ENCODE measurements around the gene MYOF.

The MYOF gene

GRCh38 chr10:93488956-93489528, 6.9 kb upstream of the MYOF start:
- TF ChIP-seq SPI1 (IDR thresholded peaks at IDR 0.05; ENCODE audit: low read depth, low read length): no peak
- no peak for TF ChIP-seq POLR2A (IDR thresholded peaks at IDR 0.05; ENCODE audit: low read depth, low read length)
- no peak for TF ChIP-seq TAF1 (IDR thresholded peaks at IDR 0.05; ENCODE audit: low read depth, low read length)
- TF ChIP-seq POU2F2 (IDR thresholded peaks at IDR 0.05; ENCODE audit: low read depth, low read length): no peak
- no peak for TF ChIP-seq POLR2AphosphoS5 (IDR thresholded peaks at IDR 0.05; ENCODE audit: low read depth, low read length)
- TF ChIP-seq PAX5 (IDR thresholded peaks at IDR 0.05; ENCODE audit: insufficient read depth, low read length, severe bottlenecking): no peak
- FAIRE-seq: no peak
- DNase-seq (ENCODE audit: insufficient read length, low spot score): no peak

GRCh38 chr10:93485690-93486089, 3.6 kb upstream of the MYOF start:
- DNase-seq (ENCODE audit: insufficient read length, low spot score): no peak
- no peak for FAIRE-seq
- TF ChIP-seq POLR2AphosphoS5 (IDR thresholded peaks at IDR 0.05; ENCODE audit: low read depth, low read length) (no peak), POLR2A (IDR thresholded peaks at IDR 0.05; ENCODE audit: low read depth, low read length) (no peak), SPI1 (IDR thresholded peaks at IDR 0.05; ENCODE audit: low read depth, low read length) (no peak), TAF1 (IDR thresholded peaks at IDR 0.05; ENCODE audit: low read depth, low read length) (no peak), POU2F2 (IDR thresholded peaks at IDR 0.05; ENCODE audit: low read depth, low read length) (no peak)

- no peak for TF ChIP-seq POLR2AphosphoS5 (IDR thresholded peaks at IDR 0.05; ENCODE audit: low read depth, low read length)
- no peak for TF ChIP-seq TAF1 (IDR thresholded peaks at IDR 0.05; ENCODE audit: low read depth, low read length)
- TF ChIP-seq POLR2A (IDR thresholded peaks at IDR 0.05; ENCODE audit: low read depth, low read length): no peak
- TF ChIP-seq SPI1 (IDR thresholded peaks at IDR 0.05; ENCODE audit: low read depth, low read length): no peak
- no peak for TF ChIP-seq PAX5 (IDR thresholded peaks at IDR 0.05; ENCODE audit: insufficient read depth, low read length, severe bottlenecking)
- TF ChIP-seq POU2F2 (IDR thresholded peaks at IDR 0.05; ENCODE audit: low read depth, low read length): no peak
- FAIRE-seq: no peak
- no peak for DNase-seq (ENCODE audit: insufficient read length, low spot score)
Observed at GRCh38 chr10:93481637-93482144, 443 bp downstream of the MYOF start.

- DNase-seq (ENCODE audit: insufficient read length, low spot score) (no peak), FAIRE-seq (no peak)
- TF ChIP-seq POLR2A (IDR thresholded peaks at IDR 0.05; ENCODE audit: low read depth, low read length): no peak
- TF ChIP-seq POU2F2 (IDR thresholded peaks at IDR 0.05; ENCODE audit: low read depth, low read length): no peak
- TF ChIP-seq POLR2AphosphoS5 (IDR thresholded peaks at IDR 0.05; ENCODE audit: low read depth, low read length): no peak
- no peak for TF ChIP-seq SPI1 (IDR thresholded peaks at IDR 0.05; ENCODE audit: low read depth, low read length)
- no peak for TF ChIP-seq TAF1 (IDR thresholded peaks at IDR 0.05; ENCODE audit: low read depth, low read length)
- TF ChIP-seq PAX5 (IDR thresholded peaks at IDR 0.05; ENCODE audit: insufficient read depth, low read length, severe bottlenecking): no peak
Observed at GRCh38 chr10:93478873-93479272, 3.3 kb downstream of the MYOF start.

GRCh38 chr10:93476756-93477155, 5.4 kb downstream of the MYOF start:
- no peak for DNase-seq (ENCODE audit: insufficient read length, low spot score)
- TF ChIP-seq PAX5 (IDR thresholded peaks at IDR 0.05; ENCODE audit: insufficient read depth, low read length, severe bottlenecking): no peak
- FAIRE-seq: no peak

- DNase-seq (ENCODE audit: insufficient read length, low spot score) (no peak), FAIRE-seq (no peak)
- TF ChIP-seq POLR2AphosphoS5 (IDR thresholded peaks at IDR 0.05; ENCODE audit: low read depth, low read length) (no peak), POU2F2 (IDR thresholded peaks at IDR 0.05; ENCODE audit: low read depth, low read length) (no peak), TAF1 (IDR thresholded peaks at IDR 0.05; ENCODE audit: low read depth, low read length) (no peak), PAX5 (IDR thresholded peaks at IDR 0.05; ENCODE audit: insufficient read depth, low read length, severe bottlenecking) (no peak), POLR2A (IDR thresholded peaks at IDR 0.05; ENCODE audit: low read depth, low read length) (no peak), SPI1 (IDR thresholded peaks at IDR 0.05; ENCODE audit: low read depth, low read length) (no peak)
Observed at GRCh38 chr10:93475871-93476270, 6.3 kb downstream of the MYOF start.

- DNase-seq (ENCODE audit: insufficient read length, low spot score) (no peak), FAIRE-seq (no peak)
- no peak for TF ChIP-seq POLR2A (IDR thresholded peaks at IDR 0.05; ENCODE audit: low read depth, low read length)
- no peak for TF ChIP-seq POU2F2 (IDR thresholded peaks at IDR 0.05; ENCODE audit: low read depth, low read length)
- no peak for TF ChIP-seq SPI1 (IDR thresholded peaks at IDR 0.05; ENCODE audit: low read depth, low read length)
- no peak for TF ChIP-seq POLR2AphosphoS5 (IDR thresholded peaks at IDR 0.05; ENCODE audit: low read depth, low read length)
- no peak for TF ChIP-seq TAF1 (IDR thresholded peaks at IDR 0.05; ENCODE audit: low read depth, low read length)
- no peak for TF ChIP-seq PAX5 (IDR thresholded peaks at IDR 0.05; ENCODE audit: insufficient read depth, low read length, severe bottlenecking)
Observed at GRCh38 chr10:93475227-93475626, 6.9 kb downstream of the MYOF start.

- DNase-seq (ENCODE audit: insufficient read length, low spot score) (no peak), FAIRE-seq (no peak)
- no peak for TF ChIP-seq PAX5 (IDR thresholded peaks at IDR 0.05; ENCODE audit: insufficient read depth, low read length, severe bottlenecking)
- TF ChIP-seq POLR2AphosphoS5 (IDR thresholded peaks at IDR 0.05; ENCODE audit: low read depth, low read length): no peak
- no peak for TF ChIP-seq POLR2A (IDR thresholded peaks at IDR 0.05; ENCODE audit: low read depth, low read length)
- no peak for TF ChIP-seq TAF1 (IDR thresholded peaks at IDR 0.05; ENCODE audit: low read depth, low read length)
- TF ChIP-seq POU2F2 (IDR thresholded peaks at IDR 0.05; ENCODE audit: low read depth, low read length): no peak
- no peak for TF ChIP-seq SPI1 (IDR thresholded peaks at IDR 0.05; ENCODE audit: low read depth, low read length)
Observed at GRCh38 chr10:93473804-93474472, 8.2 kb downstream of the MYOF start.

GRCh38 chr10:93473161-93473560, 9.0 kb downstream of the MYOF start:
- FAIRE-seq: no peak
- TF ChIP-seq POLR2AphosphoS5 (IDR thresholded peaks at IDR 0.05; ENCODE audit: low read depth, low read length) (no peak), TAF1 (IDR thresholded peaks at IDR 0.05; ENCODE audit: low read depth, low read length) (no peak), POU2F2 (IDR thresholded peaks at IDR 0.05; ENCODE audit: low read depth, low read length) (no peak), PAX5 (IDR thresholded peaks at IDR 0.05; ENCODE audit: insufficient read depth, low read length, severe bottlenecking) (no peak), POLR2A (IDR thresholded peaks at IDR 0.05; ENCODE audit: low read depth, low read length) (no peak), SPI1 (IDR thresholded peaks at IDR 0.05; ENCODE audit: low read depth, low read length) (no peak)
- DNase-seq (ENCODE audit: insufficient read length, low spot score): no peak
